GM23338 (cell line): ENCODE measurements around the gene BCO1. TPM values are rescaled to one million over a fixed set of nuclear protein-coding genes. Genes with fewer than 3 reads are reported as not detected.

Experiments
- ATAC-seq: fragments of 200-7000 bp; cut with Tn5 transposase; 3 replicates; pipeline ENCODE4 v1.9.1; 2020
- DNase-seq: peaks from one replicate; pipeline ENCODE4 v3.0.0-alpha.2; 2015; ENCODE audit warnings: low spot score
- H2AFZ ChIP-seq: fragments of 200-600 bp; sonication (generic); 2 replicates; pipeline ENCODE4 v1.8.0; 2016; ENCODE audit warnings: antibody characterized with exemption, mild to moderate bottlenecking, moderate library complexity
- H3F3A ChIP-seq: fragments of 200-600 bp; sonication (generic); replicated peaks from 2 replicates; pipeline ENCODE4 v1.8.0; 2017; ENCODE audit warnings: antibody characterized with exemption, mixed run types, low read depth
- H3K27ac ChIP-seq: fragments of 200-600 bp; sonication (generic); 2 replicates; pipeline ENCODE4 v1.6.1; 2016; ENCODE audit warnings: low read depth
- H3K27me3 ChIP-seq: fragments of 200-600 bp; sonication (generic); 2 replicates; pipeline ENCODE4 v1.8.0; 2016; ENCODE audit warnings: mild to moderate bottlenecking, mixed run types, moderate library complexity; ENCODE audit not compliant: insufficient read depth
- H3K36me3 ChIP-seq: fragments of 200-600 bp; sonication (generic); 2 replicates; pipeline ENCODE4 v1.8.0; 2016; ENCODE audit warnings: mild to moderate bottlenecking; ENCODE audit not compliant: insufficient read depth
- H3K4me1 ChIP-seq: fragments of 200-600 bp; sonication (generic); 2 replicates; pipeline ENCODE4 v1.8.0; 2016; ENCODE audit warnings: mild to moderate bottlenecking, moderate library complexity; ENCODE audit not compliant: insufficient read depth
- H3K4me2 ChIP-seq: fragments of 200-600 bp; sonication (generic); 2 replicates; pipeline ENCODE4 v1.7.1; 2017; ENCODE audit warnings: mixed run types
- H3K4me3 ChIP-seq: fragments of 200-600 bp; sonication (generic); 2 replicates; pipeline ENCODE4 v1.6.1; 2016; ENCODE audit warnings: mixed run types
- H3K79me2 ChIP-seq: fragments of 200-600 bp; sonication (generic); replicated peaks from 2 replicates; pipeline ENCODE4 v1.8.0; 2017; ENCODE audit warnings: mild to moderate bottlenecking; ENCODE audit not compliant: insufficient read depth
- H3K9me2 ChIP-seq: fragments of 200-600 bp; sonication (generic); 2 replicates; pipeline ENCODE4 v1.8.0; 2017; ENCODE audit not compliant: insufficient read depth
- H4K20me1 ChIP-seq: fragments of 200-600 bp; sonication (generic); replicated peaks from 2 replicates; pipeline ENCODE4 v1.8.0; 2017; ENCODE audit warnings: mild to moderate bottlenecking; ENCODE audit not compliant: insufficient read depth
- H3K27ac Mint-ChIP-seq: 2 replicates; pipeline ENCODE4 v1.8.0; 2020; ENCODE audit warnings: inconsistent platforms, mild to moderate bottlenecking, moderate library complexity, mixed read lengths
- H3K27me3 Mint-ChIP-seq: 3 replicates; pipeline ENCODE4 v1.8.0; 2022; ENCODE audit warnings: low read depth, mild to moderate bottlenecking, moderate library complexity, mixed read lengths, inconsistent platforms; ENCODE audit not compliant: insufficient read depth, poor library complexity
- H3K36me3 Mint-ChIP-seq: 3 replicates; pipeline ENCODE4 v1.8.0; 2021; ENCODE audit warnings: low read depth, mild to moderate bottlenecking, inconsistent platforms, moderate library complexity, mixed read lengths
- H3K4me1 Mint-ChIP-seq: 3 replicates; pipeline ENCODE4 v1.8.0; 2020; ENCODE audit warnings: mild to moderate bottlenecking, inconsistent platforms, mixed read lengths
- H3K4me3 Mint-ChIP-seq: 3 replicates; pipeline ENCODE4 v1.8.0; 2021; ENCODE audit warnings: moderate library complexity, mild to moderate bottlenecking, inconsistent platforms, mixed read lengths
- H3K9me3 Mint-ChIP-seq: 3 replicates; pipeline ENCODE4 v1.8.0; 2020; ENCODE audit warnings: moderate library complexity, mild to moderate bottlenecking, inconsistent platforms, mixed read lengths
- CREB1 ChIP-seq: fragments of 250-450 bp; sonication (Bioruptor Pico); IDR thresholded peaks from 2 replicates; pipeline ENCODE4 v1.5.0; 2020; ENCODE audit warnings: low read depth, mild to moderate bottlenecking, moderate library complexity
- CTCF ChIP-seq, 2 experiments: fragments of 200-600 bp in 1 of 2; sonication (generic) in 1 of 2; conservative IDR thresholded peaks; 2 replicates each; pipeline versions ENCODE4 v1.5.1 to v1.6.1; 2016 to 2017; ENCODE audit warnings: antibody characterized with exemption in 2 of 2, low read depth in 2 of 2, mild to moderate bottlenecking in 2 of 2, moderate library complexity in 1 of 2
- ETS1 ChIP-seq: IDR thresholded peaks from 2 replicates; pipeline ENCODE4 v1.6.1; 2016; ENCODE audit warnings: antibody characterized with exemption
- EZH2phosphoT487 ChIP-seq: fragments of 200-600 bp; sonication (generic); IDR thresholded peaks from one replicate; pipeline ENCODE4 v1.8.1; 2018; ENCODE audit warnings: antibody characterized with exemption; ENCODE audit not compliant: unreplicated experiment
- JUNB ChIP-seq: IDR thresholded peaks from one replicate; pipeline ENCODE4 v1.6.1; 2016; ENCODE audit warnings: antibody characterized with exemption; ENCODE audit not compliant: unreplicated experiment
- NANOG ChIP-seq: IDR thresholded peaks from 2 replicates; pipeline ENCODE4 v1.6.1; 2016; ENCODE audit warnings: antibody characterized with exemption, borderline replicate concordance
- POLR2AphosphoS5 ChIP-seq: IDR thresholded peaks from 2 replicates; pipeline ENCODE4 v1.6.1; 2016; ENCODE audit warnings: antibody characterized with exemption, low read depth
- REST ChIP-seq: IDR thresholded peaks from one replicate; pipeline ENCODE4 v1.6.1; 2018; ENCODE audit warnings: antibody characterized with exemption; ENCODE audit not compliant: unreplicated experiment
- STAT1 ChIP-seq: IDR thresholded peaks from one replicate; pipeline ENCODE4 v1.6.1; 2016; ENCODE audit warnings: antibody characterized with exemption; ENCODE audit not compliant: unreplicated experiment
- ZNF114 ChIP-seq: fragments of 250-450 bp; sonication (Bioruptor Pico); IDR thresholded peaks from 2 replicates; pipeline ENCODE4 v1.5.0; 2020; ENCODE audit warnings: mild to moderate bottlenecking, moderate library complexity
- ZNF331 ChIP-seq: fragments of 250-450 bp; sonication (Bioruptor Pico); IDR thresholded peaks from 2 replicates; pipeline ENCODE4 v1.5.0; 2020; ENCODE audit warnings: low read depth, mild to moderate bottlenecking, moderate library complexity
- polyA plus RNA-seq: library from polyadenylated mRNA; unstranded; fragments of >200 nt; fragmentation: Nextera tagmentation; extraction: Ambion mirVana; gene quantifications from 2 replicates; pipeline ENCODE4 v1.2.1, GENCODE V29; 2016
- total RNA-seq: library from RNA; depleted of rRNA; stranded (reverse); fragments of >200 nt; shearing (Covaris generic); gene quantifications from 2 replicates; pipeline ENCODE4 v1.2.3, GENCODE V29; 2014

Gene BCO1
- total and polyA plus RNA-seq, 2 experiments from 2014 or later, result 0.28 TPM; not detected in 1

- TF ChIP-seq CREB1 (CRISPR knock-in tag), result no peak
- no peak for TF ChIP-seq ETS1
- no peak for TF ChIP-seq NANOG
- no peak for TF ChIP-seq POLR2AphosphoS5
Observed at GRCh38 chr16:81264386-81264785, 25.9 kb downstream of the BCO1 start (continued).

GRCh38 chr16:81265052-81265451, 26.6 kb downstream of the BCO1 start:
- Histone ChIP-seq H3K4me2 (no peak overlapping the region), H3K79me2 (no peaks in the 10 kb centered on the region), H3K36me3 (no peaks in the 10 kb centered on the region), H2AFZ (no peak overlapping the region), H4K20me1 (no peaks in the 10 kb centered on the region), H3K4me1 (no peaks in the 10 kb centered on the region), H3K27me3 (no peaks in the 10 kb centered on the region), H3K27ac (no peak overlapping the region), H3K9me2 (peaks cover 3% of the 10 kb centered on the region; the same call in 1 of the 2 replicates), H3F3A (no peaks in the 10 kb centered on the region), H3K4me3 (no peak overlapping the region)
- no peaks in the 10 kb centered on the region for H3K36me3 Mint-ChIP-seq
- no peak overlapping the region for H3K27ac Mint-ChIP-seq
- no peaks in the 10 kb centered on the region for H3K4me1 Mint-ChIP-seq
- DNase-seq (no peak), ATAC-seq (no peak)
- H3K4me3 Mint-ChIP-seq, result no peak overlapping the region
- H3K27me3 Mint-ChIP-seq, result peaks cover 2% of the 10 kb centered on the region
- no peaks in the 10 kb centered on the region for H3K9me3 Mint-ChIP-seq
- TF ChIP-seq ZNF331 (CRISPR knock-in tag), result no peak
- TF ChIP-seq ETS1, result no peak
- no peak for TF ChIP-seq EZH2phosphoT487
- no peak for TF ChIP-seq REST
- TF ChIP-seq ZNF114, result no peak
- TF ChIP-seq JUNB, result no peak
- TF ChIP-seq CREB1 (CRISPR knock-in tag), result no peak
- no peak for TF ChIP-seq CTCF (conservative IDR thresholded peaks at IDR 0.05; ENCODE audit: low read depth in 2 of 2)
- no peak for TF ChIP-seq NANOG
- no peak for TF ChIP-seq STAT1
- TF ChIP-seq POLR2AphosphoS5, result no peak
